HepG2 (cell line): ENCODE data around the gene DPH3. TPM values are rescaled to one million over a fixed set of nuclear protein-coding genes. Genes with fewer than 3 reads are reported as not detected.

ENCODE experiments used
- ADNP ChIP-seq: sonication (generic); formaldehyde crosslinking; IDR thresholded peaks from 2 replicates; pipeline ENCODE4 v1.4.0; 2020; ENCODE audit warnings: missing genetic modification reagents
- HHEX ChIP-seq: IDR thresholded peaks from 2 replicates; pipeline ENCODE4 v1.6.1; 2016; ENCODE audit warnings: control low read depth
- IRX3 ChIP-seq: sonication (generic); formaldehyde crosslinking; IDR thresholded peaks from 2 replicates; pipeline ENCODE4 v1.8.1; 2023; ENCODE audit warnings: mild to moderate bottlenecking, low read depth, missing genetic modification reagents, borderline replicate concordance
- JARID2 ChIP-seq: sonication (generic); formaldehyde crosslinking; IDR thresholded peaks from 2 replicates; pipeline ENCODE4 v1.8.1; 2023; ENCODE audit warnings: missing genetic modification reagents, inconsistent platforms; ENCODE audit not compliant: insufficient replicate concordance
- KDM4B ChIP-seq: sonication (generic); formaldehyde crosslinking; IDR thresholded peaks from 2 replicates; pipeline ENCODE4 v1.4.0; 2020; ENCODE audit warnings: missing genetic modification reagents
- MAF1 ChIP-seq: sonication (generic); formaldehyde crosslinking; IDR thresholded peaks from 2 replicates; pipeline ENCODE4 v1.5.0; 2020; ENCODE audit warnings: missing genetic modification reagents, borderline replicate concordance
- MTF1 ChIP-seq: sonication (generic); formaldehyde crosslinking; IDR thresholded peaks from 2 replicates; pipeline ENCODE4 v1.5.0; 2020; ENCODE audit warnings: missing genetic modification reagents
- NFE2 ChIP-seq: sonication (generic); formaldehyde crosslinking; IDR thresholded peaks from 2 replicates; pipeline ENCODE4 v1.4.0; 2020; ENCODE audit warnings: missing genetic modification reagents
- NFE2L1 ChIP-seq: sonication (generic); formaldehyde crosslinking; IDR thresholded peaks from 2 replicates; pipeline ENCODE4 v1.4.0; 2020; ENCODE audit warnings: missing genetic modification reagents, mild to moderate bottlenecking, borderline replicate concordance
- RBM22 ChIP-seq: fragments of 200-400 bp; formaldehyde crosslinking; optimal IDR thresholded peaks from 2 replicates; pipeline ENCODE3; 2017; ENCODE audit warnings: mild to moderate bottlenecking, low read length, moderate library complexity
- TFE3 ChIP-seq: IDR thresholded peaks from 2 replicates; pipeline ENCODE4 v1.6.1; 2016
- XRCC5 ChIP-seq: fragments of 200-400 bp; formaldehyde crosslinking; optimal IDR thresholded peaks from 2 replicates; pipeline ENCODE3; 2017; ENCODE audit warnings: mild to moderate bottlenecking, low read length
- ZNF18 ChIP-seq: sonication (generic); formaldehyde crosslinking; IDR thresholded peaks from 2 replicates; pipeline ENCODE4 v1.8.0; 2022; ENCODE audit warnings: mild to moderate bottlenecking, missing genetic modification reagents; ENCODE audit not compliant: insufficient replicate concordance
- ZNF660 ChIP-seq: sonication (generic); formaldehyde crosslinking; IDR thresholded peaks from 2 replicates; pipeline ENCODE4 v1.5.1; 2020; ENCODE audit warnings: mild to moderate bottlenecking, low read depth, missing genetic modification reagents, borderline replicate concordance
- ZNF687 ChIP-seq: sonication (generic); formaldehyde crosslinking; IDR thresholded peaks from 2 replicates; pipeline ENCODE4 v1.5.1; 2020; ENCODE audit warnings: mild to moderate bottlenecking, missing genetic modification reagents, moderate library complexity
- ZNF800 ChIP-seq: sonication (generic); formaldehyde crosslinking; IDR thresholded peaks from 2 replicates; pipeline ENCODE4 v1.4.0; 2020; ENCODE audit warnings: missing genetic modification reagents
- ZNF83 ChIP-seq: sonication (generic); formaldehyde crosslinking; IDR thresholded peaks from 2 replicates; pipeline ENCODE4 v1.4.0; 2020; ENCODE audit warnings: missing genetic modification reagents, mild to moderate bottlenecking, borderline replicate concordance
- ZUFSP ChIP-seq: sonication (generic); formaldehyde crosslinking; IDR thresholded peaks from 2 replicates; pipeline ENCODE4 v1.9.0; 2021; ENCODE audit warnings: missing genetic modification reagents, mild to moderate bottlenecking, borderline replicate concordance
- polyA plus RNA-seq, 8 experiments: library from polyadenylated mRNA; depleted of rRNA in 3 of 8; stranded (reverse) in 7 of 8; unstranded in 1 of 8; fragments of >200 nt; fragmentation: Illumina TruSeq in 4 of 8; extraction: Trizol in 4 of 8; gene quantifications; 2 replicates each; pipeline versions ENCODE4 v1.2.1 to v1.2.3, GENCODE V29; 2011 to 2016; ENCODE audit warnings: low read depth in 4 of 8, missing spikeins in 1 of 8, mixed read lengths in 1 of 8; ENCODE audit not compliant: insufficient read depth in 1 of 8
- total RNA-seq, 5 experiments: library from RNA; depleted of rRNA; stranded (reverse); fragments of >200 nt; fragmentation: Illumina TruSeq; extraction: Trizol; gene quantifications; 2 replicates each; pipeline ENCODE4 v1.2.3, GENCODE V29; 2016; ENCODE audit warnings: low read depth in 1 of 5

Gene DPH3
- total and polyA plus RNA-seq, 2 of the 13 experiments (the other 11 are each of a cell fraction or from before 2014, with no cell fraction given) = 18.3 to 21.6 TPM

- TF ChIP-seq IRX3 (CRISPR knock-in tag) (no peak), ZNF800 (no peak), HHEX (CRISPR knock-in tag) (no peak), ADNP (CRISPR knock-in tag) (no peak), MTF1 (no peak), ZNF83 (CRISPR knock-in tag) (no peak), NFE2 (CRISPR knock-in tag) (no peak), TFE3 (no peak; the same call in 1 of the 2 replicates), ZNF687 (CRISPR knock-in tag) (peak; percentile 81), JARID2 (CRISPR knock-in tag) (no peak), NFE2L1 (CRISPR knock-in tag) (no peak), KDM4B (CRISPR knock-in tag) (peak; percentile 19; the same call in 1 of the 2 replicates), ZNF660 (CRISPR knock-in tag) (no peak), ZUFSP (CRISPR knock-in tag) (no peak), RBM22 (peak; percentile 67), MAF1 (CRISPR knock-in tag) (no peak), XRCC5 (no peak), ZNF18 (no peak)
Observed at GRCh38 chr3:16264708-16265454, at the start of gene DPH3, which contains the start of gene OXNAD1 (continued).
